Brain microvascular endothelial cell (primary cell): ENCODE data around the gene AFP.

Source experiments
- DNase-seq: peaks from one replicate; pipeline ENCODE4 v3.0.0-alpha.2; 2020
- H3K27ac ChIP-seq: fragments of 250-450 bp; sonication (Bioruptor Pico); 2 replicates; pipeline ENCODE4 v1.5.1; 2020; ENCODE audit warnings: mild to moderate bottlenecking, moderate library complexity
- H3K27me3 ChIP-seq: fragments of 250-450 bp; sonication (Bioruptor Pico); replicated peaks from 2 replicates; pipeline ENCODE4 v1.5.1; 2020; ENCODE audit warnings: mild to moderate bottlenecking
- H3K36me3 ChIP-seq: fragments of 250-450 bp; sonication (Bioruptor Pico); replicated peaks from 2 replicates; pipeline ENCODE4 v1.5.1; 2020; ENCODE audit warnings: mild to moderate bottlenecking
- H3K4me3 ChIP-seq: 2 replicates; pipeline ENCODE4 v1.5.1; 2011; ENCODE audit warnings: low read depth, mild to moderate bottlenecking, control low read depth, low read length, moderate library complexity
- CTCF ChIP-seq: IDR thresholded peaks from 2 replicates; pipeline ENCODE4 v1.5.1; 2011; ENCODE audit warnings: low read depth, mild to moderate bottlenecking, moderate library complexity, low read length, control low read depth, inconsistent platforms; ENCODE audit errors: missing control alignments
- in situ Hi-C: cut with HindIII; loops from 2 replicates; pipeline ENCODE4 v1.10.0; 2017; ENCODE audit warnings: low sequenced_read_pairs, low pct_ligation_motif_present

AFP gene

GRCh38 chr4:73396304-73396703 lies 39.7 kb upstream of the AFP start:
- in situ Hi-C loops: no loop called here

GRCh38 chr4:73396993-73397972 lies 38.7 kb upstream of the AFP start:
- no peak for DNase-seq
- peaks cover 4% of the 10 kb centered on the region for H3K27me3 ChIP-seq
- no peaks in the 10 kb centered on the region for H3K36me3 ChIP-seq
- in situ Hi-C loops: no loop called here
- no peak overlapping the region for H3K27ac ChIP-seq
- no peak overlapping the region for H3K4me3 ChIP-seq
- no peak for TF ChIP-seq CTCF

More at GRCh38 chr4:73396304-73396703, 39.7 kb upstream of the AFP start:
- Histone ChIP-seq H3K36me3 (no peaks in the 10 kb centered on the region), H3K27me3 (peaks cover 4% of the 10 kb centered on the region), H3K4me3 (no peak overlapping the region), H3K27ac (no peak overlapping the region)
- DNase-seq: no peak
- TF ChIP-seq CTCF: no peak

- in situ Hi-C loops: no loop called here
- DNase-seq: no peak
- H3K36me3 ChIP-seq: no peaks in the 10 kb centered on the region
- no peak overlapping the region for H3K4me3 ChIP-seq
- no peak overlapping the region for H3K27ac ChIP-seq
- TF ChIP-seq CTCF: no peak
- H3K27me3 ChIP-seq: peaks cover 4% of the 10 kb centered on the region
These were observed 34.6 kb upstream of the AFP start for GRCh38 chr4:73401412-73401811.

- in situ Hi-C loops: no loop called here
- no peak for TF ChIP-seq CTCF
- H3K27ac ChIP-seq: no peak within 1 kb of the TSS
- H3K27me3 ChIP-seq: peaks cover 2% of the 10 kb centered on the region
- no peak for DNase-seq
- no peaks in the 10 kb centered on the region for H3K36me3 ChIP-seq
- no peak within 1 kb of the TSS for H3K4me3 ChIP-seq
These were observed 32.0 kb upstream of the AFP start, which contains the start of gene ALB for GRCh38 chr4:73404042-73404441. ALB (plus strand) TSS chr4:73404287; CDS start chr4:73404328, 41 bp downstream.

GRCh38 chr4:73404457-73404856 lies 31.6 kb upstream of the AFP start:
- no peak overlapping the region for H3K4me3 ChIP-seq
- no peak for DNase-seq
- H3K27me3 ChIP-seq: peaks cover 2% of the 10 kb centered on the region
- H3K27ac ChIP-seq: no peak overlapping the region
- in situ Hi-C loops: no loop called here
- H3K36me3 ChIP-seq: no peaks in the 10 kb centered on the region
- no peak for TF ChIP-seq CTCF
